Loucy (cell line): ENCODE results near the gene KCTD12.

Source experiments
- EZH2phosphoT487 ChIP-seq: fragments of 200-600 bp; IDR thresholded peaks from 2 replicates; pipeline ENCODE4 v1.6.1; 2018; ENCODE audit warnings: antibody characterized with exemption, mild to moderate bottlenecking, moderate library complexity, borderline replicate concordance
- TF ChIP-seq, protein P1 (sequence below): fragments of 200-600 bp; sonication (generic); conservative IDR thresholded peaks from 2 replicates; pipeline ENCODE4 v1.5.1; 2014; ENCODE audit warnings: mild to moderate bottlenecking, antibody characterized with exemption, low read length

DNA sequence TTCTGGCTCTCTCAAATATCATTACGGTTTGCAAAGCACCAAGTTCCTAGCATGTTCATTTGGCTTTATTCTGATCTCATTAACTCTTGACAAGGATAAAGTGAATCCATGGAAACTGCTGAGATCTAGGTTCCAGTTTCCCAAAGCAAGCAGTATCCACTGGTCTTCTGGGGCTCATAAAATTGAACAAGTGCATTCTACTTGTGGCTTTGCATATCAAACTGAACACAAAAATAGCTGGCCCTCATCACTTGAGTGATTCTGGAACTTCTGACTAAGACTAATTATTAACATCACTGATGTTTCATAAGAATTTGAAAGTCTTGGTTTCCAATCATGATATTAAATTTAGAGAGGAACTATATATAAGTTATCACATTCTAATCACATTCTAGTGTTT is 6.3 kb upstream of the KCTD12 start:
- TF ChIP-seq, protein P1, sequence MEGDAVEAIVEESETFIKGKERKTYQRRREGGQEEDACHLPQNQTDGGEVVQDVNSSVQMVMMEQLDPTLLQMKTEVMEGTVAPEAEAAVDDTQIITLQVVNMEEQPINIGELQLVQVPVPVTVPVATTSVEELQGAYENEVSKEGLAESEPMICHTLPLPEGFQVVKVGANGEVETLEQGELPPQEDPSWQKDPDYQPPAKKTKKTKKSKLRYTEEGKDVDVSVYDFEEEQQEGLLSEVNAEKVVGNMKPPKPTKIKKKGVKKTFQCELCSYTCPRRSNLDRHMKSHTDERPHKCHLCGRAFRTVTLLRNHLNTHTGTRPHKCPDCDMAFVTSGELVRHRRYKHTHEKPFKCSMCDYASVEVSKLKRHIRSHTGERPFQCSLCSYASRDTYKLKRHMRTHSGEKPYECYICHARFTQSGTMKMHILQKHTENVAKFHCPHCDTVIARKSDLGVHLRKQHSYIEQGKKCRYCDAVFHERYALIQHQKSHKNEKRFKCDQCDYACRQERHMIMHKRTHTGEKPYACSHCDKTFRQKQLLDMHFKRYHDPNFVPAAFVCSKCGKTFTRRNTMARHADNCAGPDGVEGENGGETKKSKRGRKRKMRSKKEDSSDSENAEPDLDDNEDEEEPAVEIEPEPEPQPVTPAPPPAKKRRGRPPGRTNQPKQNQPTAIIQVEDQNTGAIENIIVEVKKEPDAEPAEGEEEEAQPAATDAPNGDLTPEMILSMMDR: no peak
- TF ChIP-seq EZH2phosphoT487: no peak
